Hematopoietic multipotent progenitor cell (in vitro differentiated cells): ENCODE data around the gene KCTD2. TPM values are rescaled to one million over a fixed set of nuclear protein-coding genes. Genes with fewer than 3 reads are reported as not detected.
"Not testable (repeated sequence)": the region's sequence is repeated elsewhere in the genome, so short reads cannot be mapped to it uniquely, and the experiment has no call there.

Source experiments
- DNase-seq, 3 donors: peaks; one replicate each; pipeline ENCODE4 v3.0.0-alpha.2; 2011 to 2015; ENCODE audit warnings: low read depth in 2 of 3, low spot score in 2 of 3
- total RNA-seq: library from RNA; depleted of rRNA; stranded (reverse); fragments of >200 nt; gene quantifications from one replicate; pipeline ENCODE4 v1.2.3, GENCODE V29; 2012

The KCTD2 gene
- total RNA-seq, 1 donor: 18.6 TPM

DNA sequence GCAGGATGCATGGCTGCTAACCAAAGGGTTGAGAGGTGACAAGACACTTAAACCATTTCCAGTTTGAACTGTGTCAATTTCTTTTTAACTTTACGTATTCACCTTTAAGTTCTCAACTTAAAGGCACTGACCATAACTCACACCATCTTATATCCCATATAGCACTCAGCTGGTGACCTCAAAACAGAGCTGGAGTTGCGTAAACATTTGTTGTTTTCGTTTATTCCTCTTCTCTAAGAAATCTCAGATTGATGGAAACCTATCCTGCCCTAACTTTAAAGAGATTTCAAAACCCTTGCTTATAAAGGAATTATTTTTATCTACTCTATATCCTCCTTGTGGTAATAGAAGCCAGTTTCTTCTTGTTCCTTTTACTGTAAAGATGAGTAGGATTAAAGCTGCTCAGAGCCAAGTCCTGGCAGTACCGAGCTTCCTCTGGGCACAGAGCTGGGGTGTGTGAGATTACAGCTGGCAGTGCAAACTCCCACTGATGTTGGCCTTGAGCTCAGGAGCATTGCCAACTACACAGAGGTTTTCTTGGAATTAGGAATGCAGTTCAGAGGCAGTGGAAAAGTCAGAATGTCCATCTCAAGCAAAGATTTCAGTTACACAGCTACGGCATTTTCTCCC lies 1.3 kb downstream of the KCTD2 start:
- DNase-seq: no peak

- no peak for DNase-seq
Measured at GRCh38 chr17:75049057-75049456, 2.0 kb downstream of the KCTD2 start.

- DNase-seq: no peak
Measured at GRCh38 chr17:75049706-75050105, 2.7 kb downstream of the KCTD2 start.

DNA sequence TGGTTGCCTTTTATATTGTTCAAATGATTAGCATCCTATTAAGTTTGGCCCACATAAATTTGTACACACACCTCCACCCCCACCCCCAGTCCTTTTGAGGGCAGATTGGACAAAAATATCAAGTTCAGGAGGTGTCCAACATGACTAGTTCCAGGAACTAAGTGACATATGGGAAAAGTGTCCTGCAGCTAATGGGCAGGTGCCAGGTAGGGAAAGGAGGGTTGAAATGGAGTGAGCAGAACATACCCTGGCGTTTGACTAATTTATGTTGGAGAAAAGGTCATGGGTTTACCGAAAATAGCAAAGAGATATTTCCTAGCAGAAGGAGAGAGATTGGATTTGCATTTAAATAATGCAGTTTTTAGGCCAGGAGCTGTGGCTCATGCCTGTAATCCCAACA lies 4.9 kb downstream of the KCTD2 start:
- DNase-seq: no peak

- peak in 2 of 3 donors; percentile 67 to 81 for DNase-seq
Measured at GRCh38 chr17:75059369-75060345, 12.6 kb downstream of the KCTD2 start.

GRCh38 chr17:75060434-75061054 lies 13.5 kb downstream of the KCTD2 start:
- no peak for DNase-seq

DNA sequence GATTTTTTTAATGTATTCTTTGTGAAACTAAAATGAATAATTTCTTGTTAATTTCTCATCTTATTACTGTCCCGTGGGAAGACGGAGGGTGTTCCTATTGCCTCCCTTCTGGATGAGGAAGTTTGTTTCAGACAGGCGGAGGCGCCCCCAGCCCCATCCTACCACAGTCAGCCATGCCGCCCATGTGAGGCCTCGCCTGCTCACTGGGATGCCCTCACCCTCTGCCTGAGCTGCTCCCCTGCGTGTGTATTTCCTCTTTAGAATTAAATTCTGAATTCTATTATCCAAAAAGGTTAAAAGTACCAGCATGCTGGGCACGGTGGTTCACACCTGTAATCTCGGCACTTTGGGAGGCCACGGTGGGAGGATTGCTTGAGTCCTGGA lies 14.0 kb downstream of the KCTD2 start:
- no peak for DNase-seq

- no peak for DNase-seq
Measured at GRCh38 chr17:75061618-75062017, 14.6 kb downstream of the KCTD2 start.

- DNase-seq: no peak
Measured at GRCh38 chr17:75063201-75063600, 16.2 kb downstream of the KCTD2 start.

DNA sequence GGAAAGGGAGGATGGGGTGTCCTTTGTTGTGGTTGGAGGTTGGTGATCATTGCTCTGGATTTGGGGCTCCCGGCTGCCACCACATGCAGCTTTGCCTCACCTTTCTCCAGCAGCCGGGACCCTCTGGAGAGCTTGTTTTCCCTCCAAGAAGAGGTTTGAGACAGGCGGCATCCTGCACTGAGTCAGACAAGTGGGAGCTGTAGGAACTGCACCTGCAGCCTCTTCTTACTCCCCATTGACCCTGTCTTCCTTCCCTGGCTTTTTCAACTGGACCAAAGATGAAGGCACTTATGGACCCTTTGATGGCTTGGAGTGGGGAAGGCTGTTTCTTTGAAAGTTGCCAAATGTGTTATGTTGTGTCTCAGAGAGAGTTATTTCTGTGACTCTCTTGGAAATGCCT lies 16.6 kb downstream of the KCTD2 start:
- no peak for DNase-seq

- DNase-seq: no peak
Measured at GRCh38 chr17:75064040-75064439, 17.0 kb downstream of the KCTD2 start.

DNA sequence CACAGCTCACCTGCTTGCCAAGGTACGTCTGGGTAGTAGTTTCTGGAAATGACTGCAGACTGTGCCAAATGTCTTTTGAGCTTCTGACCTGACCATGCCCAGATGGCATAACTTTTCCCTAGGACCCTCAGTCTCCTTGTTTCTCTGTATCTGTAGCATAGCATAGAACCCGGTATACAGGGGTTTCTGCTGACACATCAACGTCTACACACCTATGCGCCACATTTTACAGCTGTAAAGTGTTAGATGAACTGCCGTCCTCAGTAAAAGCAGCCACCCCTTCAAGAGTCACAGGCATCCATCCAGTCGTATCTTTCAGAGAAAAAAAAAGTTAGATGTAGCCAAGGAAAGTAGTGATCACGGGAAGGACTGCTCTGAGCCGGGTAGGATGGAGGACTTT lies 17.4 kb downstream of the KCTD2 start:
- no peak for DNase-seq

DNA sequence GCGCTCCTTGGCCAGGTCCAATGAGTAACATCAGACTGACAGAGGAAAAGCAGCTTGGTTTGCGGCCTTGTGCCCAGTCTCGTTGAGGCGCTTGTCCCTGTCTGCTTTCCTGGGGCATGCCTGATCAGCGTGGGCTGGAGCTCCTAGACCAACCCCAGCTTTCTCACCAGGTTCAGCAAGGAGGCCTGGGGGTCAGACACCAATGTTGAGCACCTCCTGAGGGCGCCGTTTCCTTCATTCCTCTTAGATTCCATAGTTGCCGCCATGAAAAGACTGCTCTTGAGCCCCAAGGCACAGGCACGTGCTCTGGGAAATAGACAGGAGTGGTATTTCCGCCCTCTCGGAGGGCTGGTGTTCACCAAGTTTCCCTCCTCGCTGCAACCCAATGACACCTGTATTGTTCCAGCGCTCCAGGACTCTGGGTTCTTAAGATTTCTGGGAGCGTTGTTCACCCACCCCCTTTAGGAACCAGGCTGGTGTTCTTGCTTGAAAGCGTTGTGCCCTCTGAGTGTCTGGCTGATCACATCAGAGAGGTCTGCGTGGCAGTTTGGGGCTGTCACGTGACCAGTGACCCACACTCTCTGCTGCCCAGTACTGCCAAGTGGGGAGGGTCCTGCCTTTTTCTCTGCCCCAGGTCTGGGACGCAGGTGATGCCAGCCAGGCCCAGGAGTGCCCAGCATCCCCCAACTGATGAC lies 18.0 kb downstream of the KCTD2 start:
- no peak for DNase-seq

DNA sequence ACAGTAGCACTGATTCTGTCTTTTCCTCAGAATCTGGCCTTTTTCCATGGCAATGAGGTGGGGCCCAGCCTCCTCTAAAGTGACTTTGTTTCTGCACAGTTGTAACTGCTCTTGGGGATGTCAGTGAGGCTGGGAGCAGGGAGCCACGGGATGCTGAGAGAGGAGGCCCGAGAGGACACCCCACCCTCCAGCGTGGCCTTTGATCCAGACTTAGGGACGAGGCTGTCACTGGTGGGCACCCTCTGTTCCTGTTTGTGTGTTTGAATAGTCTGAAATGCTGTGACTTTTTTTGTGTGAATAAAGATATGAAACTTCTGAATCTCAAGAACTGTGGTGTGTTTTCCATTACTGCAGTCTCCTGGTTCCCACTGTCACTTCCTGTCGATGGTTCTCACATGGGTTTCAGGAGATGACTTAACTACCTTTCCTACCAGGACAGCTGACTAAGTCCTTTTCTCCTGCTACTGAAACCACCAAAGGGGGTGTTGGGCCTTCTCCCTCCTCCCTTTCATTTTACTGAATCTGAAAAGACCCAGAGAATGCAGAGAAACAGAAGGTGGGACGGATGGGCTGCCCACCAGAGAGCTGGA lies 18.6 kb downstream of the KCTD2 start:
- no peak for DNase-seq

- peak in 1 of 3 donors; percentile 49 for DNase-seq
Measured at GRCh38 chr17:75067856-75068255, 20.8 kb downstream of the KCTD2 start.

GRCh38 chr17:75068750-75069149 lies 21.7 kb downstream of the KCTD2 start:
- no peak for DNase-seq

- DNase-seq: peak in 1 of 3 donors; percentile 57
Measured at GRCh38 chr17:75069783-75070182, 22.8 kb downstream of the KCTD2 start.

DNA sequence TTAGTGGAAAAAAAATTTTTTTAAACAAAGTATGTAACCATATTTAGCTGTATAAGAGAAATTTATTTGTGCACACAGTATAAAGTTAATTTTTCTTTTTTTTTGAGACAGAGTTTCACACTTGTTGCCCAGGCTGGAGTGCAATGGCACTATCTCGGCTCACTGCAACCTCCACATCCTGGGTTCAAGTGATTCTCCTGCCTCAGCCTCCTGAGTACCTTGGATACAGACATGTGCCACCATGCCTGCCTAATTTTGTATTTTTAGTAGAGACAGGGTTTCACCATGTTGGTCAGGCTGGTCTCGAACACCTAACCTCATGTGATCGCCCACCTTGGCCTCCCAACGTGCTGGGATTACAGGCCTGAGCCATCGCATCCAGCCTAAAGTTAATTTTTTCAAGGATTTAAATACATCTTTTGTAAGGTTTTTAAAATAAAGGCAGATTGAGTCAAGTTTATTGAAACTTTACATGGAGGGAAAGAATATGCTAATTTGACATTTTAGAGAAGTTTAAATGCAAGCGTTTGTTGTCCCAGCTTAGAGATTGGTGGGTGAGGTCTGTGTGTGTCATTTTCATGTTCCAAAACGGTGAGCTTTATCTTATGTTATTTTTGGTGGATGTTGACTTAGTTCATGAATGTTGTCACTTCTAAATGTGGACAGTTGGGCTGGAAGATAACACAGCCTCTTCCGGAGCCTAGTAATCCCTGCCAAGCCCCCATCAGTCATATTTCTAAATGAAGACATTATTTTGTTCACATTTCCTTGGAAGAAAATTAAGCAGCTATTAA lies 24.6 kb downstream of the KCTD2 start:
- DNase-seq: not testable (repeated sequence)

- not testable (repeated sequence) for DNase-seq
Measured at GRCh38 chr17:75072909-75073308, 25.9 kb downstream of the KCTD2 start.

DNA sequence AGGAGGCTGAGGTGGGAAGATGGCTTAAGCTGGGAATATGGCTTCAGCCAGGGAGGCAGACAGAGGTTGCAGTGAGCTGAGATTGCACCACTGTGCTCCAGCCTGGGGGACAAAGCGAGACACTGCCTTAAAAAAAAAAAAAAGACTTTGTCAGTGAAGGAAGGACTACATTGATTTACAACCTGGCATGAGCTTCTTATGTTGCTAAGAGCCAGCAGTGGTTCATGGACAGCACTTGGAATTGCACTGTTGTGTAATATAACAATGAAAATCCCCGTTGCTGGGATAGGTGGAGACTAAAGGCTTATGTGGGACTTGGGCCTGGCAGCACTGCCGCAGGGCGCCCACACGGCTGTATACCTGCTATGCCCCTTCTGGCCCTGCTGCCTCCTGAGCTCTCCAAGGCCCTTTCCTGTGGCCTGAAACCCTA lies 26.6 kb downstream of the KCTD2 start:
- no peak for DNase-seq
